Activated CD8-positive, alpha-beta memory T cell treated with anti-CD3 and anti-CD28 coated beads, Interleukin-2, amount 50 U/mL, for 48 hours (primary cell): ENCODE data around the gene BOLA3.
"Not testable (repeated sequence)": the region's sequence is repeated elsewhere in the genome, so short reads cannot be mapped to it uniquely, and the experiment has no call there.

Experiments
- DNase-seq: peaks from one replicate; pipeline ENCODE4 v3.0.0-alpha.2; 2020

BOLA3 gene

GRCh38 chr2:74101574-74102300 is 46.0 kb downstream of the BOLA3 start:
- DNase-seq = no peak

DNA sequence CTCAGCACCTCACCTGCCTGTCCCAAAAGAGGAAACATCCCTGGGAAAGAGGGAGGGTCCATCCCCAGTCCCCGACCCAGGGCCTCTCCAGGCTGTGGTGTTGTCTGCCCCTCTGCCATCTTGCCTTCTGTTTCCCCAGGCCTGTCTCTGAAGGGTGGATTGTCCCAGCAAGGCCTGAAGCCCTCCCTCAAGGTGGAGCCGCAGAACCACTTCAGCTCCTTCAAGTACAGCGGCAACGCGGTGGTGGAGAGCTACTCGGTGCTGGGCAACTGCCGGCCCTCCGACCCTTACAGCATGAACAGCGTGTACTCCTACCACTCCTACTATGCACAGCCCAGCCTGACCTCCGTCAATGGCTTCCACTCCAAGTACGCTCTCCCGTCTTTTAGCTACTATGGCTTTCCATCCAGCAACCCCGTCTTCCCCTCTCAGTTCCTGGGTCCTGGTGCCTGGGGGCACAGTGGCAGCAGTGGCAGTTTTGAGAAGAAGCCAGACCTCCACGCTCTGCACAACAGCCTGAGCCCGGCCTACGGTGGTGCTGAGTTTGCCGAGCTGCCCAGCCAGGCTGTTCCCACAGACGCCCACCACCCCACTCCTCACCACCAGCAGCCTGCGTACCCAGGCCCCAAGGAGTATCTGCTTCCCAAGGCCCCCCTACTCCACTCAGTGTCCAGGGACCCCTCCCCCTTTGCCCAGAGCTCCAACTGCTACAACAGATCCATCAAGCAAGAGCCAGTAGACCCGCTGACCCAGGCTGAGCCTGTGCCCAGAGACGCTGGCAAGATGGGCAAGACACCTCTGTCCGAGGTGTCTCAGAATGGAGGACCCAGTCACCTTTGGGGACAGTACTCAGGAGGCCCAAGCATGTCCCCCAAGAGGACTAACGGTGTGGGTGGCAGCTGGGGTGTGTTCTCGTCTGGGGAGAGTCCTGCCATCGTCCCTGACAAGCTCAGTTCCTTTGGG is 47.2 kb downstream of the BOLA3 start:
- peak; percentile 43 for DNase-seq

DNA sequence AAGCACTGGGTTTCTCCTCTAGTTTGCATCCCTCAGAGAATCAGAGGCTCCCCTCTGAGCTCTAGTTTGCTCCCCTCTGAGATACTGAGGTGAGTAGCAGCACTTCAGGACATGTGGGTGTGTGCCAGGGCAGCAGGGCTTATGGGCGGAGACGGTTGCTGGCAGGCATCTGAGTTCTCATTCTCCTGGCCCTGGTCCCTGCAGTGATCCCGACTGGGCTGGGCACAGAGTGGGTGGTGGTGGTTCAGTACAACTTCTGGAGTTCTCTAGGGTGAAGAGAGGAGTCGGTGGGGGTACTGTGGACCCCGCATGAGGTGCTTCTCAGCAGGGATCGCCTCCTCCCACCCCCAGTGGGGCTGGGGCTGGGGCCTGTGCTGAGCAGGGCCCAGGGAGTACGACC is 47.9 kb downstream of the BOLA3 start:
- peak; percentile 42 for DNase-seq

DNA sequence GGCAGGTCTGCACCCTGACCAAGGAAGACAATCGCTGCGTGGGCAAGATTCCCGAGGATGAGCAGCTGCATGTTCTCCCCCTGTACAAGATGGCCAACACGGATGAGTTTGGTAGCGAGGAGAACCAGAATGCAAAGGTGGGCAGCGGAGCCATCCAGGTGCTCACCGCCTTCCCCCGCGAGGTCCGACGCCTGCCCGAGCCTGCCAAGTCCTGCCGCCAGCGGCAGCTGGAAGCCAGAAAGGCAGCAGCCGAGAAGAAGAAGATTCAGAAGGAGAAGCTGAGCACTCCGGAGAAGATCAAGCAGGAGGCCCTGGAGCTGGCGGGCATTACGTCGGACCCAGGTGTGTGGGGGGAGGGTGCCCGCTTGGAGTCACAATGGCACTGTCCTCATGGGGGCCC is 48.4 kb downstream of the BOLA3 start:
- peak; percentile 42 for DNase-seq

- DNase-seq = no peak
Observed at GRCh38 chr2:74097574-74097973, 50.1 kb downstream of the BOLA3 start.

DNA sequence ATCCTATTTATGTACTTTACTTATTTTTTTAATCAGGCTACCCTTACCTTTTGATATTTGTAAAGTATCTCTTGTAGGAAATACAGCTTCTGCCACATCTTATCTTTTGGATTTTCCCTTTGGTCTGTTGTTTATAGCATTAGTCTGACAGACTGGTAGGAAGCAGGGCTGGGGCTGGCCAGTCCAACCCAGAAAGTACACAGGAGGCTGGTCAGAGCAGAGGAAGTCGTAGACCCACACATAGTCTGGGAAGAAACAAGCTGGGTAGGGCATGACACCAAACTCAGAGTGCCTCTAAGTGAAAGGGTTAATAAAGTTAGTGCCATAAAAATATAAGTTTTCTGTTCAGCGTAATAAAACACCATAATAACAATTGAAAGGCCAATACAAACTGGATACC is 51.7 kb downstream of the BOLA3 start:
- DNase-seq = no peak

GRCh38 chr2:74095632-74096031 is 52.1 kb downstream of the BOLA3 start:
- no peak for DNase-seq

- peak; percentile 34 for DNase-seq
Observed at GRCh38 chr2:74094291-74094690, 53.4 kb downstream of the BOLA3 start.

DNA sequence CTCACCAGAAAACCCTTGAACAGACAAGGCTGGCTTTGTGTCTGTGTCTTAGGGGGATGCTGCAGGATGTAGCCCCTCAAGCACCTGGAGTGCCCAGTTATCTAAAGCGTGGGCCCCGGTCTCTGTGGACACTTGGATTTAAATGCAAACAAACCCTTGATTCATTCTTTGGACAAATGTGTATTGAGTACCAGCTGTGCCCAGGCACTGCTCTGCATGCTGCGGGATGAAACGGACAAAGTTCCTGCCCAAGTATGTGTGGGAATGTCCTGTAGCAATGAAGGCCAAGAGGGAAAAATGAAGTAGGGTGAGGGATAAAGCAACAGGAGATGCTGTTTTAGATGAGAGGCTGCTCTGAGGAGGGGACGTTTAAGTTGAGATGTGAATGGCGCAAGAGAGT is 53.9 kb downstream of the BOLA3 start:
- no peak for DNase-seq

DNA sequence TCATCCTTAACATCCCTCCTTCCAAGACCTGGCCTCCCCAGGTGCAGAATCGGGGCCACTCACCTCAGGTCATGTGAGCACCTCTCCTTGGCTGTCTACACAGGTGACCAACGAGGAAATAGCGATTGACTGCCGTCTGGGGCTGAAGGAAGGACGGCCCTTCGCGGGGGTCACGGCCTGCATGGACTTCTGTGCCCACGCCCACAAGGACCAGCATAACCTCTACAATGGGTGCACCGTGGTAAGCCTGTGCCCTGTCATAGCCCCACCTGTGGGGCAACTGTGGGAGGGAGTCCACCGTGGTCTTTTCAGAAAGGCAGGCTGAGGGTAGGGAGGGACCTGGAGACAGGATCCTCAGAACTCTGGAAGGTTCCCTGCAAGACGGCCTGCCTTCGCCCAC is 54.3 kb downstream of the BOLA3 start:
- peak; percentile 35 for DNase-seq

- DNase-seq = peak; percentile 35
Observed at GRCh38 chr2:74092275-74092674, 55.4 kb downstream of the BOLA3 start.

DNA sequence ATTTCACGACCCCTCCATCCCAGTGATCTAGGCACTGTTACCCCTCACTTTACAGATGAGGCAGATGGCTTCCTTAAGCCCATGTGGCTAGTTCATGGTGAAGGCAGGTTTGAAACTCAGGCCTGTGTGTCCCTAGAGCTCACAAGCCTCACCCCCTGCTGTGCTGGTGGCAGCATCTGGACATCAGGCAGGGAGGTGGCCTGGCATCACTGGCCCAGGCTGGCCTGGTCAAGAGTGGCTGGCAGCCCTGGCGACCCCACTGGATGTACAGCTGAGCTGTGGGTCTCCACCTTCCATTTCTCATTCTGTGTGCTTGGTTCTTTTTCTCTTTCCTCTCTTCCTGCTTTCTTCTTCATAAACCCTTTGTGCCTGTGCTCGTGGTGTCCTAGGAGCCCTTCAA is 56.3 kb downstream of the BOLA3 start:
- DNase-seq = peak; percentile 25

- DNase-seq = peak; percentile 38
Observed at GRCh38 chr2:74089816-74090745, 57.6 kb downstream of the BOLA3 start.

DNA sequence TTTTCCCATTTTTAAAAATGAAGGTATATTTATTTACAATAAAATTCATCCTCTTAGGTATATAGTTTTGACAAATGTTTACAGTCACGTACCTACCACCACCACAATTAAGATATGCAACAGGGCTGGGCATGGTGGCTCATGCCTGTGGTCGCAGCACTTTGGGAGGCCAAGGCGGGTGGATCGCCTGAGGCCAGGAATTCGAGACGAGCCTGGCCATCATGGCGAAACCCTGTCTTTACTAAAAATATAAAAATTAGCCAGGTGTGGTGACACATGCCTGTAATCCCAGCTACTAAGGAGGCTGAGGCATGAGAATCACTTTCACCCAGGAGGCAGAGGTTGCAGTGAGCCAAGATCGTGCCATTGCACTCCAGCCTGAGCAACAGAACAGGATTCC is 59.0 kb downstream of the BOLA3 start:
- DNase-seq = not testable (repeated sequence)

- DNase-seq = peak; percentile 40
Observed at GRCh38 chr2:74087696-74088095, 60.0 kb downstream of the BOLA3 start.

DNA sequence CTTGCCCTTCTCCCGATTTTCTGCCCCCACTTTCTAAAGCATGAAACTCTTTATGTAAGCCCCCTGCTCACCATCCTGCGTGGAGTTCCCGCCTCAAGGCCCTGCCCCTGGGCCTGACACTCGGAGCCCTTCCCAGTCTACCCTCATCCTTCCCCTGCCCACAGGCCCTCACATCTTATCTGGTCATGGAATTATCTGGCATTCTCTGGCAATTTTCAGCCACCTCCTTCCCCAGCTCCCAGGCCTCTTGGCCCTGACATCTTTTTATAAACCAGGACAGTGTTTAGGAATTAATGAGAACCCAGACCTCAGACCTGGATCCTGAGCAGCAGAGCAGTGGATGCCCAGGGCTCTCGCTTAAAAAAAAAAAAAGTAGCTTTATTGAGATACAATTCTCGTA is 61.7 kb downstream of the BOLA3 start:
- no peak for DNase-seq
